ENCODE data around the gene HAPLN3.

HAPLN3 gene

DNA sequence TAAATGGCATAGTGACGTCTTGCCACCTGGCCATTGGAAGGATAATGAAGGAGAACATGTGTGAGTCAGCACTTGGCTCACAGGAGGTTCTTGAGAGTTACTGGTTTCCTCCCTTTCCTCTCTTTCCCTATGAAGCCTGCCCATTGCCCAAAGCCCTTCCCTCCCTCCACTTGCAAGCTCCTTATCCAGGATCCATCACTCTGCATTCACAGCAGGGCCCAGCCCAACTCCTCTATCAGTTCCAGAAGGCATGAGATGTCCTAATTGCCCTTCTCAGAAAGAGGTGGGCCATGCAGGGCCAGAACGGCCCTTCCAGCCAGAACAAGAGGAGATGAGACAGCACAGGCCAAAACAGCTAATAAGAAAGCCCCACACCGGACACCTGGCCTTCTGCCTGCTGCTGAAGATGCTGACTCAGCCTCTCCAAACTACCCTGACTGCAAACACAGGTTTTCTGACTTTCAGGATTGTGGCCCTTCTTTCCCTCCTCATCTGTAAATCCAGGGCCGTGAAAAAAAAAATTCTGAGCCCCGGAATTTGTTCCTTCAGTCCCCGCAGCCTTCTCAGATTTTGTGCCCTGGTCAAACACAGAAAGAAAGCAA lies 29.7 kb downstream of the HAPLN3 start:
- DNase-seq (ENCODE audit: low spot score), result no peak
- no peak for FAIRE-seq

DNA sequence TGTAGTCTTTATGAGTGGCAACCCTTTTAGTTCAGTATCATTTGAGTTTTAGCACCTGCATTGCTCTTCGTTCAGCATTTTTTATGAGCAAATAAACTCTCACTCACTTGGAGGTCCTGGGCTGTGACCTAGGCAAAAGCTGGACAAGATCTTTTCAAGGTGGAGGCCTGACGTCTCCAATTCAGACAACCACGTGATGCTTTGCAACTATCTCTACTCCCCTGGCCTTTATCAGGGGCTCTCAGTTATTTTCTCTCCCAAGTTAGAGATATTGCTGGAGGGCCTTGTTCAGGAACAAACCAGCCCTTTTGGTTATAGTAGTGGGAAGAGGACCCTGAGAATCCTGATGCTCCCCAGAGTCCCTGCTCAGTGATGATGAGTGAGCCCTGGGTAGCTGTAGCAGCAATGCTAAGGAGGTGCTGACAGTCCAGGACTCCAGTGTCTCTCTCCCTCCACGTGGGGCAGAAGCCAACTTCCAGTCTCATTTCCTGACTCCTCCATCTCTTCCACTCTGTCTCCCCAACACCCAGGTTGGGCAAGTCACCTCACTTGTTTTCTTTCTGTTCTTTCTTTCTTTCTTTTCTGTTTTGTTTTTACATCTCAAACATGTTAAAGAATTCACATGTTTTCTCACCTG lies 30.4 kb downstream of the HAPLN3 start:
- DNase-seq (ENCODE audit: low spot score) (no peak), FAIRE-seq (no peak)

DNA sequence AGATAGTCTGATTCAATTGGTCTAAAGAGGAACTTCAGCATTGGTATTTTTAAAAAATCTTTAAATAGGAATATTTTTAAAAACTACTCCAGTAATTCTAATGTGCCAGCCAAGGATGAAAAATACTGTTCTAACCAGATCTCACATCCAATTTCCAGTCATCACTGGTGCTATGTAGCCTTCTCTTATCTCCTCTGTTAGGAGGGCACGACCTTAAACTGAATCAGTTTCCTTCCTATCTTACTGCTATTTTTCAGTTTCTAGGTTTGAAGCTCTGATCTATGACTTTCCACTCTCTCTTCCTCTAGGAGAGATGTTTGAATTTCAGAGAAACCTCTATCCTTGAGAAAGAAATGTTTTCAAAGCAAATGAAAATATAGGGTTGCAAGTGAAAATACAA lies 31.9 kb downstream of the HAPLN3 start:
- no peak for DNase-seq (ENCODE audit: low spot score)
- no peak for FAIRE-seq

DNA sequence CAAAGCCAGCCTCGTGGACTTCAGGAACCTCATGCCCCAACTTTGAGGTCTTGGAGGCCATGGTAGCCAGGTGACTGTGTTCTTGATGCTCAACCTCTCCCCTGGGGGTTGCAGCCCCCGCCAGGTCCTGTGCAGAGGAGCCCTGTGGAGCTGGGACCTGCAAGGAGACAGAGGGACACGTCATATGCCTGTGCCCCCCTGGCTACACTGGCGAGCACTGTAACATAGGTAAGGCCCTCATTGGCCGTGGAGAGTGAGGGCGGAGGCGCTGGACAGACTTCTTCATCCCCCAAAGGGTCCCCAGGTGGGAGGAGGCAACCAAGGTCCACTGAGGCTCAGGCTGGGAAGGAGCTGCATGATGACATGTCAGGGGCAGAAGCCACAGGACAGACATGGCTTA lies 35.1 kb downstream of the HAPLN3 start:
- no peak for FAIRE-seq
- DNase-seq (ENCODE audit: low spot score), result no peak

DNA sequence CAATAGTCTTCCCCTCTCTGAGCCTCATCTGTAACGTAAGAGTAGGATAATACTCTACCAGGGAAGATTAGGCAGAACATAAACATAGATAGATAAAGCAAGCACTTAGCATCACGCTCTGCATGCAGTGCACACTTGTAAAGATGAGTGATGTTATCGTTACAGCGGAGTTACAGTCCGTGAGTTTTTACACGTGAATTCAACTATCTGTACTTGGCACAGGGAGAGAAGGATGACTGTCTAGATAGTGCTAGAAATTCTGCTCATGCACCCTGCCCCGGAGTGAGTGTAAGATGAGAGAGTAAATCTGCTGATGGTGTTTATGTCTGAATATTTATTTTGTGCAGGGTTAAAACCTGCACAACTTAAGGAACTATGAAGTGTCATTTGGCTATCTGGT lies 35.8 kb downstream of the HAPLN3 start:
- no peak for DNase-seq (ENCODE audit: low spot score)
- no peak for FAIRE-seq

DNA sequence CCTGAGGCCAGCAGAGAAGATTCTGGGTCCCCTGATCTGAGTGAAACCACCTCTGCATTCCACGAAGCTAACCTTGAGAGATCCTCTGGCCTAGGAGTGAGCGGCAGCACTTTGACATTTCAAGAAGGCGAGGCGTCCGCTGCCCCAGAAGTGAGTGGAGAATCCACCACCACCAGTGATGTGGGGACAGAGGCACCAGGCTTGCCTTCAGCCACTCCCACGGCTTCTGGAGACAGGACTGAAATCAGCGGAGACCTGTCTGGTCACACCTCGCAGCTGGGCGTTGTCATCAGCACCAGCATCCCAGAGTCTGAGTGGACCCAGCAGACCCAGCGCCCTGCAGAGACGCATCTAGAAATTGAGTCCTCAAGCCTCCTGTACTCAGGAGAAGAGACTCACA lies 36.4 kb downstream of the HAPLN3 start:
- FAIRE-seq, result no peak

DNA sequence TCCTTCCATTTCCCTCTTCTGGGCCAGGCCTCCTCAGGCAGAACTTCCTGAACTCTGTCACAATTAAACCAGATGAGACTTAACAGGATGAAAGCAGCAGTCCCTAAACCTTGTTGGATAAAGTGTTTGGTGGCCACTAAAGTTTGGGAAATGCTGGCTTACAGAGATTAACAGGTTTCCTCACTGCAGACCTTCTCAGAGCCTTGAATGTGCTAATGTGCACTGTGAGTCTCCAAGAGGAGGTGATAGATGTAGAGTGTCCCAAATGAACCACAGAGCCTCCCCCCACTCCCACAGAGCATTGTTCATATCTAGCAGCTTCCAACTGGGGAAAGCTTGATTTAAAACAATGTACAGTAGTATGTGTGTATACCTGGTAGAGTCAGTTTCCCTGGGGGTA lies 42.9 kb downstream of the HAPLN3 start:
- FAIRE-seq (no peak), DNase-seq (ENCODE audit: low spot score) (no peak)

More for the DNA sequence above, 36.4 kb downstream of the HAPLN3 start:
- no peak for DNase-seq (ENCODE audit: low spot score)

DNA sequence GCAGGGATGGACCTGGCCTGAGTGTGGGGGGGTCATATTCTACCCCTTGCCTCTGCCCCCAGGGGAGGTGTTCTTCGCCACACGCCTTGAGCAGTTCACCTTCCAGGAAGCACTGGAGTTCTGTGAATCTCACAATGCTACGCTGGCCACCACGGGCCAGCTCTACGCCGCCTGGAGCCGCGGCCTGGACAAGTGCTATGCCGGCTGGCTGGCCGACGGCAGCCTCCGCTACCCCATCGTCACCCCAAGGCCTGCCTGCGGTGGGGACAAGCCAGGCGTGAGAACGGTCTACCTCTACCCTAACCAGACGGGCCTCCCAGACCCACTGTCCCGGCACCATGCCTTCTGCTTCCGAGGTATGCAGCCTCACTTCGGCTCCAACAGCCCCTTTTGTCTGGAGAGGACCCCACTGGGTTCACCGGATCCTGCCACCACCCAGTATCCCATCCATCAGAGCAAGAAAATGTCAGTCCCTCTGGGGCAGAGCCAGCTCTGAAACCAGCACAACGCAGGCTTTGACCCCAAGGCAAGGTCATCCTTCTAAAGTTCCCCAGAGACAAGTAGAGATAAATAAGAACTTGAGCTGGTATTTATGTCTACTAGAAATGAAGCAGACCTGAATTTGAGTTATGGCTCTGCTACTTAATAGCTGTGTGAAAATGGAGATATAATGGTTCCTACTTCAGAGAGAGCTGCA lies 45.8 kb downstream of the HAPLN3 start:
- FAIRE-seq, result no peak
- DNase-seq (ENCODE audit: low spot score), result no peak

DNA sequence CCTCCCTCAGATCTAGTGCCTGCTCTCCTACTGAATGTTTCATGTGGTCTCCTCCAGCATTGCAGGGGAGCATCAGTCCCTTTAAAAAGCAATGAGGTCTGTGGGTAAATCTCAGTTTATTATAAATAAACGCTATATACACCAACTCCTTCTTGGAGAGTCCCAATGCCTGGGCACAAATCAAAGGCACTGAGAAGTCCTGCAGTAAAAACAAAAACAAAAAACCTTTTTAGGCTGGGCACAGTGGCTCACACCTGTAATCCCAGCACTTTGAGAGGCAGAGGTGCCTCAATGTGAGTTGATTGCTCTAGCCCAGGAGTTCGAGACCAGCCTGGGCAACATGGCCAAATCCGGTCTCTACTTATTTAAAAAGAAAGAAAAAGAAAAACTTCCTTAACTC lies 47.1 kb downstream of the HAPLN3 start:
- FAIRE-seq (no peak), DNase-seq (ENCODE audit: low spot score) (no peak)

DNA sequence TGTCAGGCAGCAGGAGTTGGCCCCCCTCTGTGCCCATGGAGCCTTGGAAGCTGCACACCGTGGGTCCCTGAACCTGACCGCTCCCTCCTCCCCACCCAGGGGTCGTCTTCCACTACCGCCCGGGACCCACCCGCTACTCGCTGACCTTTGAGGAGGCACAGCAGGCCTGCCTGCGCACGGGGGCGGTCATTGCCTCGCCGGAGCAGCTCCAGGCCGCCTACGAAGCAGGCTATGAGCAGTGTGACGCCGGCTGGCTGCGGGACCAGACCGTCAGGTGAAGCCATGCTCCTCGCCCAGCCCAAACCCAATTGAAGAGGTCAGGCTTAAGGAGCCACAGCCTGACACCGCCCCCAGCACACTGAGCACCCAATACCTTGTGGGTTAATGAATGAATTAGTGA lies 48.2 kb downstream of the HAPLN3 start:
- FAIRE-seq, result no peak

DNA sequence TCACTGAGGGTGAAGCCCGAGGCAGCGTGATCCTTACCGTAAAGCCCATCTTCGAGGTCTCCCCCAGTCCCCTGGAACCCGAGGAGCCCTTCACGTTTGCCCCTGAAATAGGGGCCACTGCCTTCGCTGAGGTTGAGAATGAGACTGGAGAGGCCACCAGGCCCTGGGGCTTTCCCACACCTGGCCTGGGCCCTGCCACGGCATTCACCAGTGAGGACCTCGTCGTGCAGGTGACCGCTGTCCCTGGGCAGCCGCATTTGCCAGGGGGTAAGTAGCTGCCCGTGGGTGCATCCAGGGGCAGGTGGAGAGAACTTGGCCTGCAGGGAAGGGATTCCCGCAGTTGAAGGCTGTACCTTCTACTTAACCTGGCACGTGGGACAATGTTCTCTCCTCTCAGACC lies 49.7 kb downstream of the HAPLN3 start:
- FAIRE-seq (no peak), DNase-seq (ENCODE audit: low spot score) (no peak)

More for the DNA sequence above, 48.2 kb downstream of the HAPLN3 start:
- DNase-seq (ENCODE audit: low spot score), result no peak

DNA sequence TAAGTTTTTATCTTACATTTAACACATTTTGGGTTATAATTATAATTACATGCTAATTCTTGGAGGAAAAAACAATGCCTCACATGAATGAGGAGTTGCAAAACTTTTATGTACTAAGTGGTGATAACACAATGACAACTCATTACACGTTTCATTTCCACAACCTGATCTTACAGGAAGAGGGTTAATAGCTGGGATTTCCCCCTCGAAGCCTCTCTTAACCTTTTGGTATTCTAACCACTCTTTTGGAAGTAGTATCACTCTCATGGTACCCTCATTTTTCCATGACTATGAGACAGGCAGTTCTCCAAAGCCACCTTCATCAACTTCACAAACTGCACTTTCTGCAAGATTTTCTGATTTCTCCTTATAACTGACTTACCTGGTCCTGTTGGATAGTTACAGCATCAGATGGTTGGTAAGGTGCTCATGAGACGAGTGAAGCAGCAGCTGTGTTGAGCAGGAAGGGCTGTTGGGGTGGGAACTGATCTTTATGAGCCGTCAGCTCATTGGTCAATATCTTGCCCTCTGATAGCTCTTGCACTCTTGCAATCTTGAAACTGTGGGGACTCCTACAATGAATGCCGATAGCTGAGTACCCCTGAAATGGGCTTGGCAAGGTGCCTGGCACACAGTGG lies 50.5 kb downstream of the HAPLN3 start:
- no peak for DNase-seq (ENCODE audit: low spot score)
- FAIRE-seq, result no peak

DNA sequence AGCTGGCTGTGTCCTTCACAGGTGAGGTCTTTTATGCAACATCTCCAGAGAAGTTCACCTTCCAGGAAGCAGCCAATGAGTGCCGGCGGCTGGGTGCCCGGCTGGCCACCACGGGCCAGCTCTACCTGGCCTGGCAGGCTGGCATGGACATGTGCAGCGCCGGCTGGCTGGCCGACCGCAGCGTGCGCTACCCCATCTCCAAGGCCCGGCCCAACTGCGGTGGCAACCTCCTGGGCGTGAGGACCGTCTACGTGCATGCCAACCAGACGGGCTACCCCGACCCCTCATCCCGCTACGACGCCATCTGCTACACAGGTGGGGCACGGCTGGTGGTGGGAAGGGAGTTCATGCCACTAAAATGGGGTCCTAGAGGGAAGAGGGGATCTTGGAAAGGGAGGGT lies 52.0 kb downstream of the HAPLN3 start:
- DNase-seq (ENCODE audit: low spot score), result no peak
- FAIRE-seq, result no peak

DNA sequence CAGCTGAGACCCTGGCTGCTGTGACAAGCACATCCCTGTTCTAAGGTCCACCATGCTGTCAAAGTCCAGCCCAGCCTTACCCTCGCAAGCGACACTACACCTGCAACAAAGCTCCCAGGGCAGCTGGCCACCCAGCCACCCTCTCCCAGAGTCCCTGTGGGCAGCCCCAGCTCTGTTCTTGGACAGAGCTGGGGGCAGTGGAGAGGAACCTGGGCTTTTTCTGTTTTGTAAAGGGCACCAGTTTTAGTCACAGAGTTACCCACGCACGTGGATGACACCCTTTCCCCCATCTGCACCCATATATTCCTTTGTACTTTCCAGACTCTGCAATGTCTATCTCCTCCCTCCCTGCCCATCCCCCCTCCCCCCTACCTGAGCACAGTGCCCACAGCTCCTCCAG lies 53.2 kb downstream of the HAPLN3 start:
- FAIRE-seq (peak; percentile 40), DNase-seq (ENCODE audit: low spot score) (no peak)

DNA sequence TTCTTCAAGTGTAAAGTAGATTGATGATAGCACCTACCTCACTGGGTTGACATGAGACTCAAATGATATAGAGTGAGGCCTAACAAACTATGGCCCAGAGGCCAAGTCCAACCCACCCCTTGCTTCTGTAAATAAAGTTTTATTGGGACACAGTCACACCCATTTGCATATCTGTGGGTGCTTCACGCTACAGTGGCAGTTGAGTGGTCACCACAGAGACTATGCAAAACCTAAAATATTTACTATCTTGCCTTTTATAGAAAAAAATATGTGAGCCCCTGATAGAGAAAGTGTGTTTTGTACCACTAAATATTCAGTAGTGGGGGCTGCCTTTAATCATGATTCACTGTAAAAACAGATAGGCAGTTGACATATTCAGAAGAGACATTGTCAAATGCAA lies 54.1 kb downstream of the HAPLN3 start:
- DNase-seq (ENCODE audit: low spot score) (no peak), FAIRE-seq (no peak)

DNA sequence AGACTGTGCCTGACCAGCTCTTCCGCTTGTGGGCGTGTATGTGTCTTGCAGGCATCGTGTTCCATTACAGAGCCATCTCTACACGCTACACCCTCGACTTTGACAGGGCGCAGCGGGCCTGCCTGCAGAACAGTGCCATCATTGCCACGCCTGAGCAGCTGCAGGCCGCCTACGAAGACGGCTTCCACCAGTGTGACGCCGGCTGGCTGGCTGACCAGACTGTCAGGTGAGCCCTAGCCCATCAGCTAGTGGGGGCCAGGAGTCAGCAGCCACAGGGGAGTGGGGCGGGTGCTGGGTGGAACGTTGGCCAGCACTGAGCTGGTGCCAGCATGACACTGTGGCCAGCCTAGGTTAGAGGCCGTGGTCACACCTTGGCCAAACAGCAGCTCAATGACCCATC lies 55.4 kb downstream of the HAPLN3 start:
- FAIRE-seq (peak; percentile 61), DNase-seq (ENCODE audit: low spot score) (no peak)

DNA sequence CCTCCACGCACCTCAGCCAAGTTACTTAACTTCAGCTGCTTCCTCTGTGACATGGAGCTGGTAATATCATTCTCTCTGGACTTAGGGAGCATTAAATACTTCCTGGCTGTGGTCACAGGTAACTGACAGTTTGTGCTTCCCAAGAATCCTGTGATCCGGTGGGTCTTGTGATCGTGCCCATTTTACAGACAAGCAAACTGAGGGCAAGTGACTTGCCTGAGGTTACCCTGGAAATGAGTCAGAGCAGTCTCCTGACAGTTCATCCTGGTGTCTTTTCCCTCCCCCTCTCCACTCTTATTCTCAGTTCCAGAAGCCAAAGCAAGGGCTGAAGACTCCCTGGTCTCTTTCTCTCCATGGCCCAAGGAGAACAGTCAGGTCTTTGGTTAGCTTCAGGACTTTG lies 56.2 kb downstream of the HAPLN3 start:
- peak; percentile 56 for FAIRE-seq
- DNase-seq (ENCODE audit: low spot score), result no peak

DNA sequence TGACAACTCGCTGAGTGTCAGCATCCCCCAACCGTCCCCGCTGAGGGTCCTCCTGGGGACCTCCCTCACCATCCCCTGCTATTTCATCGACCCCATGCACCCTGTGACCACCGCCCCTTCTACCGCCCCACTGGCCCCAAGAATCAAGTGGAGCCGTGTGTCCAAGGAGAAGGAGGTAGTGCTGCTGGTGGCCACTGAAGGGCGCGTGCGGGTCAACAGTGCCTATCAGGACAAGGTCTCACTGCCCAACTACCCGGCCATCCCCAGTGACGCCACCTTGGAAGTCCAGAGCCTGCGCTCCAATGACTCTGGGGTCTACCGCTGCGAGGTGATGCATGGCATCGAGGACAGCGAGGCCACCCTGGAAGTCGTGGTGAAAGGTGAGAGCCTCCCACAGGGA lies 56.7 kb downstream of the HAPLN3 start:
- FAIRE-seq (no peak), DNase-seq (ENCODE audit: low spot score) (no peak)

DNA sequence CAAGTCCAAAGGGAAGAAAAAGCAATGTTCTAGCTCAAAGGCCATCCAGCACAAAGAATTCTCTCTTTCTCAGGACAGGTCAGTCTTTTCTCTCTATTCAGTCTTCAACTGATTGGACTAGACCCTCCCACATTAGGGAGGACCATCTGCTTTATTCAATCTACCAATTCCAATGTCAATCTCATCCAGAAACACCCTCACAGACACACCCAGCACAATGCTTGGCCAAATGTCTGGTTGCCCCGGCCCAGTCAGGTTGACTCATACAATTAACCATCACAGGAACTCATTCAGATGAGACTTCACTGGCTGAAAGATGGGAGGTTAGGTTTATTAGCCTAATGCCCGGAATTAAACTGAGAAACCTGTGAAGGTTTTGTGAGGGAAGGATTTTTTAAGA lies 59.7 kb downstream of the HAPLN3 start:
- FAIRE-seq (no peak), DNase-seq (ENCODE audit: low spot score) (no peak)

DNA sequence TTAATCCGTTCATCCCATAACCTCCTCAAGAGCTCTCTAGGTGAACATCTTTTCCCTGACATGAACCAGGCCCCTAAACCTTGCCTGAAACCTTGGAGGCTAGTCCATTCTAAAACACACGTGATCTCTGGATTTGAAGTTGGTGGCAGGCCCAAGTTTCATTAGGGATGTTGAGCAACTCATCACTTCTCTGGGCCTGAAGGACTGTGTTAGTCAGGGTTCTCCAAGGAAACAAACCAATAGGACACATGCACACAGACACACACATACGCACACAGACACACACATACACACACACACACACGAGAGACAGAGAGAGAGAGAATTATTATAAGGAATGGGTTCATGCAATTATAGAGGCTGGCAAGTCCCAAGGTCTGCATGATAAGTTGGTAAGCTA lies 60.2 kb downstream of the HAPLN3 start:
- FAIRE-seq (peak; percentile 48), DNase-seq (ENCODE audit: low spot score) (no peak)

DNA sequence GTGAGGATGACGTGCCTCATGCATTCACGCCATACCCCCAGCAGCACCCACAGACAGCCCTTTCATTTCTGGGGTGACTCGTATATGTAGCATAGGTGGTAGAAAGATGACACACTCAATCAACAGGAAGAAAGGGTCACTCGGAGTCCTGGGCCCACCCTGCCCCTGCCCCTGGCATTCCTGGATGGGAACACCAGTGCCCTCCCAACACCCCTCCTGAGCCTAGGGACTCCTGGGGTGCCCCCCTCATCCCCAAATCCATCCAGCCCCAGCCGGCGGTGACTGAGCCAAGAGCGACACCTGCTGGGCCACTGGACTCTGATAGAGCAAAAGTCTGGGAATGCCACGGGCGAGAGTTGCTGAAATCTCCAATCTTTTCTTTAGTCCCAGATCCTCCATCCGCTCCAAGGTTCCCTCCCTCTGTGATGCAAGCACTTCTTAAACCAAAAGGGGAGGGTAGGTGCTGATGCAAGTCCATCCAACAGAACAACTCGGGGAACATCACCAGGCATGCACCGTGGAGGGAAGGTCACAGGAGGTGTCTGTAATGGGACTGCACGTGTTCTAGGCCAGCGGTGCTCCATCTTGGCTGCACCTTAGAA lies 61.0 kb downstream of the HAPLN3 start:
- peak; percentile 43 for DNase-seq (ENCODE audit: low spot score)
- FAIRE-seq, result peak; percentile 68

DNA sequence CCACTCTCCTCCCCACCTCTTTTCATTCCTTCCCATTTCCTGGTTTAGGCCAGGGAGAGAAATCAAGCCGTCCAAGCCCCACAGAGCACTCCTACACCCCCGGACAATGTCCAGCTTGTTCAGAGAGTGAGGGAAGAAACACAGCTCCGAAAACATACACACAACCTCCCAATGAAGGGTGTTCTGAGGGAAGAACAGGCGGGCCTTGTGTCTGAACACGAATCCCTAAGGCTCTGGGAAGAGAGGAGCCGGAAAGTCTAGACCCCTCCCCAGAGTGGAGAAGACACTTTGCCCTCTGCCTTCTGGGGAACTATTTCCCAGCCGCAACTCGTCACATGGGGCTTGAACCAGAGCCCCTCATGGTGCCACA lies 61.6 kb downstream of the HAPLN3 start:
- FAIRE-seq (no peak), DNase-seq (ENCODE audit: low spot score) (no peak)
